ENCODE measurements around the gene ABCC8.

The ABCC8 gene

DNA sequence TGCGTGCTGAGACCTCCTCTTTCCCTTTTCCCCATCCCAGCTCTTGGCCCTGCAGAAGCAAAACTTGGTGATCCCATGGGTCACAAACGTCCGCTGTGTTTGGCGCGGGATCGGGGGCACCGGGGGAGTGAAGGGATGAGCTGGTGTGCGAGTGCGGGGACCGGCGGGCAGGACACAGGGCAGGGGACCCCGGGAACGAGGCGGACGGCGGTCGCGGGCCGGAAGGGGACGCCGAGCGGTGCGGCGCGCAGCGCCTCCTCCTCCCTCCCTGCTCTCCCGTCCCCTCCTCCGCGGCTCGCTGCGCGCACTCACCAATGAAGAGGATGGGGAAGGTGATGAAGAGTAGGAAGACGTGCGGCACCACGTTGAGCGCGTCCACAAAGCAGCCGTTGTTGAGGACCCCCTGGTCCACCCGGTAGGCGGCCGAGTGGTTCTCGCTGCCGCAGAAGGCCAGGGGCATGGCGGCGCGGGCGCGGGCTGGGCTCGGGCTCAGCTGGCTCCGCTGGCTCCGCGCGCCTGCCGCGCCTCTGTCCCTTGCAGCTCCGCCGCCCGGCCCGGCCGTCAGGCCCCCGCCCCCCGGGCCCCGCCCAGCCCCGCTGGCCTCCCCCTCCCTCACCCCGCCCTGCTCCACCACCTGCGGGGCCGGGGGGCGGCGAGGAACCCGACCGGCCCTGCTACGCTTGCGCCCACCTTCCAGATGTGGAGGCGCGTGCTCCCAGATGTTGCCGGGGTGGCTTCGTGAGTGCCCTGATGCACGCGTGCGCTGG lies at the start of gene ABCC8:
Gene ABCC8 (minus strand): TSS at position 529 of the 767 bp plus-strand sequence. CDS start 69 bp downstream, at position 460.
- no peak for DNase-seq (ENCODE audit: low read depth)
- H3K4me3 ChIP-seq (ENCODE audit: low read length), result no peak within 1 kb of the TSS

GRCh38 chr11:17526326-17526725 lies 49.7 kb upstream of the ABCC8 start:
- no peak for TF ChIP-seq CTCF (IDR thresholded peaks at IDR 0.05; ENCODE audit: insufficient read depth, low read depth, low read length, missing control alignments)
- DNase-seq (ENCODE audit: low read depth), result no peak
- H3K4me3 ChIP-seq (ENCODE audit: low read length), result no peak overlapping the region

More for the DNA sequence above, at the start of gene ABCC8:
- TF ChIP-seq CTCF (IDR thresholded peaks at IDR 0.05; ENCODE audit: insufficient read depth, low read depth, low read length, missing control alignments), result no peak

DNA sequence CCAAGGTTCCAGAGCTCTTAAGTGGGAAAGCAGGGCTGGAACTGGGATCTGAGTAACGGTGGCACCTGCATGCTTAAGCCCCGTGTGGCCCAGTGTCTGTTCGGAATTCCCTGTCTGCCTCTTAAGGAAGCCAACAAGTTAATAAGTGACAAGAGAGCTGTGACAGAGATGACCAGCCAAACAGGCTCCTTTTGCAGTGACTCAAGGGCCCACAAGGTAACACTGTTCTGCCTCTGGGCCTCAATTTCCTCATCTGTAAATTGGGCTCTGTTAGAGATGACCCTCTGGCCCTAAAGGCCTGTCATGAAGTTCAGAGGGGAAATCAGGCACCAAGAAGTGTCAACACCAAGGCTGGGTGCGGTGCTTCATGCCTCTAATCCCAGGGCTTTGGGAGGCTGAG lies 48.9 kb upstream of the ABCC8 start:
- H3K4me3 ChIP-seq (ENCODE audit: low read length), result no peak overlapping the region
- no peak for DNase-seq (ENCODE audit: low read depth)
- TF ChIP-seq CTCF (IDR thresholded peaks at IDR 0.05; ENCODE audit: insufficient read depth, low read depth, low read length, missing control alignments), result no peak

- no peak for TF ChIP-seq CTCF (IDR thresholded peaks at IDR 0.05; ENCODE audit: insufficient read depth, low read depth, low read length, missing control alignments)
Measured at GRCh38 chr11:17524221-17524620, 47.6 kb upstream of the ABCC8 start.

DNA sequence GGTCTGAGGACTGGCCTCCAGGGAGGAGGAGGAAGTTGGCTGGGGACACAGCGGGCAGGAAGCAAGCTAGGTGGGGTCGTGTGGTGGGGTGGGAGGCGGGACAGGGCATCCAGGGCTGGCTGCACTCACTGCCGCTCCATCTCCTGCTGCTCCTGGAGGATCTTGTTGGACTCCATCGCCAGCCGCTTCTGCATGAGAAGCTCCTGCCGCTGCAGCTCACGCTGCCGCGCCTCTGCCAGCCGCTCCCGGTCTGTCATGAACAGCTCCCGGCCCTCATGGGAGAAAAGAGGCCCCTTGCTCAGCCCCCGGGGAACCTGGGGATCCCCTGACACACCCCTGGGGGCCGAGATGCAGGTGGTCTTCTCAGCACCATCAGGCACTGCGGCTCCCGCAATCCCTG lies 46.0 kb upstream of the ABCC8 start:
- no peak overlapping the region for H3K4me3 ChIP-seq (ENCODE audit: low read length)
- no peak for DNase-seq (ENCODE audit: low read depth)
- no peak for TF ChIP-seq CTCF (IDR thresholded peaks at IDR 0.05; ENCODE audit: insufficient read depth, low read depth, low read length, missing control alignments)

More at GRCh38 chr11:17524221-17524620, 47.6 kb upstream of the ABCC8 start:
- no peak overlapping the region for H3K4me3 ChIP-seq (ENCODE audit: low read length)
- no peak for DNase-seq (ENCODE audit: low read depth)

DNA sequence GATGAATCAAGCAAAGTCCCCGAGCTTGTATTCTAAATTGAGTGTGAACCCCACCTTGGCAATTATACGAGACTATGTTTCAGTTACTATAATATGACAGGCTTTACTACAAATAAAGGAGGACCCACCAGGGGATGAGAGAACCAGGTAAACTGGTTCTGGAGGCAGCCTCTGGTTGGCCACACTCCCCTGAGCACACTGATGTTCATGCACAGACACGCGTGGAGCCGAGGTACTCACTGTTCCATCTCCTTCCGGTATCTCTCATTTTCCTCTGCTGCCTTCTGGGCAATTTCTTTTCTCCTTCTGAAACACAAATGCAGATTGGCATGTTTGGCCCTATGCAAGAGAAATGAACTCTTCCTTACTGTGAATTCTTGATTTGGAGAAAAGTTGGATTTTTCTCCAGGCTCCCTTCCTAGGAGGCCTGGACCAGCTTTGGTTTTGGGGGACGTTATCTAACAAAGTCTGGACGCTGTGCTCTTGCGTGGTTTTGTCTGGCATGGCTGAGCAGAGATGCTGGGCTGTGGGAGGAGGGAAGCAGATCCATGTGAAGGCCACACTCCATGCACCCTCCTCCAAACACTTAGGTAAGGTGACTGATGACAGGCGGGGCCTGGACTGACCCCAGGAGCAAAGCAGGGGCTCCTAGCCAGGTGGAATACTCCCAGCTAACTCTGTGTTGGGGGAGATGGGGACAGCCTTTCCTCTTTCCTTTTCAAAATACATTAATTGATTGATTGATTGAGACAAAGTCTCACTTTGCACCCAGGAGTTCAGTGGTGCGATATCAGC lies 44.7 kb upstream of the ABCC8 start:
- no peak for DNase-seq (ENCODE audit: low read depth)
- no peak for TF ChIP-seq CTCF (IDR thresholded peaks at IDR 0.05; ENCODE audit: insufficient read depth, low read depth, low read length, missing control alignments)
- H3K4me3 ChIP-seq (ENCODE audit: low read length), result no peak overlapping the region

Measured in epithelial cell of esophagus (primary cell).